COLO668 (cell line): ENCODE results near the gene ETFB.
A peak's percentile ranks its signal among the peaks of the same experiment; 100 is the strongest.

Source experiments
- DNase-seq: peaks from one replicate; lab custom pipeline; 2025; ENCODE audit not compliant: unreplicated experiment; lab: John Stamatoyannopoulos, UW

The ETFB gene

DNA sequence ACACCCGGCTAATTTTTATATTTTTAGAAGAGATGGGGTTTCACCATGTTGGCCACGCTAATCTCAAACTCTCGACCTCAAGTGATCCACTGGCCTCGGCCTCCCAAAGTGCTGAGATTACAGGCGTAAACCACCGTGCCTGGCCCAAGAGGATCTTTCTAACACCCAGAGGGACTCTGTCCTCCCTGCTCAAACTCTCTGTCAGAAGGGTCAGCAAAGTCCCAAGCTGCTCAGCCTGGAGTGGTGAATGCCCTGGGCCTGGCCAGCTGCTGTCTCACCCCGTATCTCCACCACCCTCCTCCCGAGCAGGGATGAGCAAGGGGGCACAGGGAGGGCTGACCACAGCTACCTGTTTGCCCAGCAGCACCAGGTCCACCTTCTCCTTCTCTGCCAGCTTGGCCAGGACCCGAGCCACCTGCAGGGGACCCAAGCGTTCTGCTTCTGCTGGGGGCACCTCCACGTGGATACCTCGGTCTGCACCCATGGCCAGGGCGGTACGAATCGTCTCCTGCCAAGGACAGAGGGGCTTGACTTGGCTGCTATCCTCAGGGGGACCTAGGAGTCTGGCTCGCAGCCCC, 13.3 kb downstream of the ETFB start:
- DNase-seq = no peak

DNA sequence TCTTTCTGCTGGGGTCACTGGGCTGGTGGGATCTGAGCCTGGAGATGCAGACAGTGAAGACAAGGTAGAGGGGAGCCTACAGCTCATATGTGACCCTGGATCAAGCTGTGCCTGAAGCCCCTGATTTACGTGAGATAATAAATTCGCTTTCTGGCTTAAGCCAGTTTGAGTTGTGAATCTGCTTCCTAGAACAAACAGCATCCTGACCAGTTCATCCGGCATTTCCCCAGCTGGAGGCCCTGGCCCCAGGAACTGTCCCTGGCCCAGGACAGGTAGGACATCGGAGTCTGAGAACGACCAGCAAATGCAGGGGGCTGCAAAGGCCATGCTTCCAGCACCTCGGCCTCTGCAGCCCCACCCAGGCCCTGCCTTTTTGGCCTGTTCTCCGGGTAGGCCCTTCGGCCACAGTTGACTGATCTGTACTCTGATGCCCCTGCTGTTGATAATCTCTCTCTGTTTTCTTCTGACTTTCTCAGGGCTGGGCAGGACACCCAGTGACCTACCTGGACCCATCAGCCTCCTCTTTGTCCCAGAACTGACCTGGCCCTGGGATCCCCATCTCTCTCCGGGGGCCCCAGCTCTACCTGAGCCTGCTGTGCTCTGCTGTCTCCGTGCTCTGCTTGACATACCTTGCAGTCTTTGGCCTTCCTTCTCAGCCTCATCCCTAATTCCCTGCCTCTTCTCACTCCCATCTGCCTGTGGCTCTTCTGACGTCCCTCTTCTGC, 14.8 kb downstream of the ETFB start:
- DNase-seq = no peak

DNA sequence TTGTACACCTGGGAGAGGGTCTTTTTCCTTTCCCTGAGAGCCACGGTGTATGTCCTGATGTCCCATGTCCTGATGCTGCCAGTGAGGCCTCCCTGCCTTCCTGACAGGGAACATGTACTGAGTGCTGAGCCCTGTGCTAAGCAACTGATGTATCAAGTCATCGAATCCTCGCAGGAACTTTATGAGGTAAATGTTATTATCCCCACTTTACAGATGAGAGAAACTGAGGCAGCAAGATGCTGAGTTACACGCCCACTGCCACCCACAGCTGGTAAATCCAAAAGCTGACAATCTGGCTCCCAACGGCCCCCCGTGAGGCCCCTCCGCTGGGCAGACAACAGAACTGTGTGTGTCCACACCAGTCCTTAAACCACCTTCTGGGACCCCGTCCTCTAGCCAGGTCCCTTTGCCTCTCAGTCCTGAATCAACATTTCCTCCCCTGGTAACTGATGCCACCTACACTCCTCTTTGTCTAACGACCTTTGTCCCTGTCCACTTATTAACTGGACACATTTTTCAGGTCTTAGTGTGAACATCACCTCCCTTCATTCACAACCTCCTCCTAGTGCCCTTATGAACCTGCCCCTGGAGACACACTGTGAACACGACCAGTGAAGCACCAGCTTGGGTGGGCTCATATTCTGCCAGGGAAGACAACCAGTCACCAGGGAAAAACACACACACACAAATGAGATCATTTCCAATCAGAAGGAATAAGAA, 18.8 kb downstream of the ETFB start:
- no peak for DNase-seq

DNA sequence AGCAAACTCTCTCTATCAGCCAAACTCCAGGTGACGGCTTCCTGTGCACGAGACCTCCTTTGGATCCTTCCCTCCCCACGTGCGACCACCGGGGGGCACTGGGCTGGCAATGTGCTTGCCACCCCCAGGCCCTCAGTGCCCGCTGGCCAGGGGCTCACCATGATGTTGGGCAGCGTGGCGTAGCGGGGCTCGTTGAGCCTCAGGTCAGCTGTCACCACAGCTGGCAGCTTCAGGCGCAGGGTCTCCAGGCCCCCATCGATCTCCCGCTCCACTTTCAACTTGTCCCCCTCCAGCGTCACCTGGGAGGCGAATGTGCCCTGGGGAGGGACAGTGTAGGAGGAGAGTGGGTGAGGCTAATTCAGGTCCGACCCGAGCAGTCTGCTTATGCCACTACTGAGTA, 19.4 kb downstream of the ETFB start:
- no peak for DNase-seq

DNA sequence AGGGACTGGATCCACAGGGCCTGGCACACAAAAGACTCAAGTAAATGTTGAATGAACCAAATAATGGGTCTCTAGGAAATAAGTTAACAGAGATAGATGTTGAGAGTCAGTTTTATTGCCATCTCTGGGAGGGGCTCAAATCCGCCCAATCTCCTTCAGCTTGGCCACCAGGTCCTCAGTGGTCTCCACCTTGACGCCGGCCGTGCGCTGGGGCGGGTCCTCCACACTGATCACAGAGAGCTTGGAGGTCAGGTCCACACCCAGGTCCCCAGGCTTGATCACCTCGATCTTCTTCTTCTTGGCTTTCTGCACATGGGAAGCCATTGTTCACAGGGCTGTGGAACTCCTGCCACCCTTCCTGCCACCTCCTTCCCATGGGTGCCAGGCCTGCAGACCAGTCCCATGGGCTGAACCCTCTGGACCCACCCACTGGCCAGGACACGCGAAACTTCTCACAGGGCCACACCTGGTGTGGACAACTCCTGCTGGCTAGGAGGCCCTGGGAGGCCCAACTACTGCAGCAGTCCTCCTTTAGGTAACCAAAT, 21.0 kb downstream of the ETFB start:
- no peak for DNase-seq

DNA sequence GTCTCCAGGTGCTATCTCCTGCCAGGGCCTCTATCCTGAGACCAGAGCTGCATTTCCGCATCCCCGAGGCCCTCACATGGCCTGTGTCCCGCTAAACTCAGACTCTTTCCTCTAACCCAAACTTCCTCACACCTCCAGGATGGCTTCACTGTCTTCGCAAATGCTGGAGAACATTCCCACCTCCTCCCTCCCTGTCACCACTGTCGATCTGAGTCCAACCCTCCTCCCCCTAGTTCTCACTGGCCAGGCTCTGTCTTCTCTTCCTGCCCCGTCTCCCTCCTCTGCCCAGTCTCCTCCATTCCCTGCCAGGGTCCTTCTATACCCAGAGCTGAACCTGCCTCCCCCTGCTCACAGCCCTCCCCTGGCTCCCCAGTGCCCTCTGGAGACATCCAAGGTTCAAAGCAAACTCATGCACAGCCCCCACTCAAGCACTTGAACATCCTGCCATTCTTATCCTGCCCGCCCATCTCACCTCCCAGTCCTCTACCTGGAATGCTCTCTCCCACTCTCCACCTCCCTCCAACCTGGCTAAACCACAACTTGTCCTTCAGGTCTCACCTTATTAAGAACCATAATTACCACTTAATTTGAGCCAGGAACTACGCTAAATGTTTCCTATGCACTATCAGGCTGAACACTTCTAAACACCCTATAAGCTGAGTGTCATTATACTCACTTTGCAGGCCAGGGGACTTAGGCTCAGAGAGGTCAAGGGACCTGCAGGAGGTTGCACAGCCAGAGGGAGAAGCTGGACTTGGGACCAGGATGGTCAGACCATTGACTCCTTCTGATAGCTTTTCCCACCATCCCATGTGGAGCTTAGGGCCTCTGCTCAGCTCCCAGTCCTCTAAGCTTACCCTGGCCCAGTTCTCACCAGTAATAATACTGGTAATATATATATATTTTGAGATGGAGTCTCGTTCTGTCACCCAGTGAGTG, 23.3 kb downstream of the ETFB start:
- DNase-seq = no peak

DNA sequence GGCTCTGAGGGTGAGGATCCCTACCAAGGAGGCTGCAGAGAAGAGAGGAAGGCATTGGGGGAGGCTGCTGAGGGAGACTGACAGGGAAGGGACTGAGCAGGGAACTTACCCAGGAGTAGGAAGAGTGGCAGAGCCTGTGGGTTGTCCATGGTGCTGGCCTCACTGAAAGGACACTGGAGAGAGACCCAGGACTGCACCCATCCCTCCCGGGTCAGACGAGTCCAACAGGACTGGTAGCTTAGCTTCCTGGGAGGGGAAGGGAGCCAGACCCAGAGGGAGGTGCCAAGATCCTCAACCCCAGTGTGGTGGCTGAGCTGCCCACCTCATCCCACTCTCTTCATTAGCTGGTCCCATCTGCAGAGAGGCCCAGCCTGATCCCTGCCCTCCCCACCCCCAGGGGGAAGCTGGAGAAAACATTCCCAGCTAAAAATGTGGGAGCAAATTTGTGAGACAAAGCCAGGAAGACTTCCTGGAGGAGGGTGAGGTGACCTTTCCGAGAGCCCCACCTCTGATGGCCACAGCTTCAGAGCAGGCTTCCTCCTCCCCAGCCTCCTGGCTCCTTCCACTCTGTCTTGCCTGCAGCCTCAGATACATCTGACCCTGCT, 24.1 kb downstream of the ETFB start, which contains the start of gene VSIG10L:
VSIG10L (minus strand) TSS at position 164 of the 605 bp plus-strand sequence; CDS start at position 149, 15 bp downstream.
- DNase-seq = no peak

DNA sequence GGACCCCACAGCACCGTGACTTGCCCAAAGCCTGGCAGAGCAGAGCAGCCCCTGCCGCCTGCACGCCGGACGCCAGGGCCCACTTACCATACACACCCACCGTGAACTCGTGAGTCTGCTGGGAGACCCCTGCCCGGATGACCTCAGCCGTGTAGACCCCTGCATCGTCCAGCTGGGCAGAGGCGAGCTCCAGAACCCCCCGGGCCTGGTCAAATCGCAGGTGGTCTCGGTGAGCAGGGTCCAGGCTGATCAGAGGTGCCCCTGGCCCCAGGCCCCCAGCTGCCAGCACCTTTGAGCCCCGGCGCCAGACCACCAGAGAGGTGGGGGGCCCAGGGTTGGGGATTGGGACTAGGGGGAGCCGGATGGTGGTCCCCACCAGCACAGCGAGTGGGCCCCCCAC, 25.1 kb downstream of the ETFB start:
- DNase-seq = no peak

DNA sequence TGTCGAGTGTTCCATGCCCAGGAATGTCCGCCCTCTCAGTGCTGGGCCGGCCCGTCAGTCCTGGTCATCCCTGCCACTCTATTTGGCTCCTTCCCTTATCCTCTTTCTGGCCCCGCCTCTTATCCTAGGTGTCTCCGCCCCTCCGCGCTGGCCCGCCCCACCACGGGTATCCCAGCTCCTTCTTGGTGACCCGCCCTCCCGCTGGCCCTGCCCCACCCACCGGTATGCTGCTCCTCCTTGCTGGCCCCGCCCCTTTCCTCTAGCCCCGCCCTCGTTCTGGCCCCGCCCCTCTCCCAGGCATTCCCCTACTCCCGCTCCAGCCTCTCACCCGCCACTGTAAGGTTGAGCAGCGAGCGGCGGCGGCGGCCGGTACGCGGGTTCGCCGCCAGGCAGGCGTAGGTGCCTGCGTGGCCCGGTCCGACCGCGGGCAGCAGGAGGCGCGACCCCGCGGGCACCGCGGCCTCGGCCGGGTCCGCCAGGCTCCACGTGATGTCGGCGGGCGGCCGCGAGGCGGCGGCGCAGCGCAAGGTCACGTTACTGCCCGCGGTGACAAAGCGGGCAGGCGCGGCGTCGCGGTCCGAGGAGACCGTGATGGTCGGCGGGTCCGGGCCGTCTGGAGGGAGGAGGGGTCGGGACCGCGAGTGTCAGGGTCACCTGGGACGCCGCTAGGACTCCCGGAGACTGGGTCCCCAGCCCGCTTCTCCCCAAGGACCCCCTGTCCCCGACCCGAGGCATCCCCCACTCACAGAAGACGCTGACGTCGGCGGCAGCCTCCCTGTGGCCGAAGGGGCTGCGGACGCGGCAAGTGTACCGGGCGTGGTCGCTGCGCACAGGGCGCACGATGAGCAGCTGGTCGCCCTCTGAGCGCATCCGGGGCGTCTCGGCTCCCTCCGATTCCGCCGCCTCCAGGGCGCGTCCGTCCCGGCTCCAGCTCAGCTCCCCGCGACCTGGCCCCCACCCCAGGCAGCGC, 26.2 kb downstream of the ETFB start:
- DNase-seq = peak; percentile 58

DNA sequence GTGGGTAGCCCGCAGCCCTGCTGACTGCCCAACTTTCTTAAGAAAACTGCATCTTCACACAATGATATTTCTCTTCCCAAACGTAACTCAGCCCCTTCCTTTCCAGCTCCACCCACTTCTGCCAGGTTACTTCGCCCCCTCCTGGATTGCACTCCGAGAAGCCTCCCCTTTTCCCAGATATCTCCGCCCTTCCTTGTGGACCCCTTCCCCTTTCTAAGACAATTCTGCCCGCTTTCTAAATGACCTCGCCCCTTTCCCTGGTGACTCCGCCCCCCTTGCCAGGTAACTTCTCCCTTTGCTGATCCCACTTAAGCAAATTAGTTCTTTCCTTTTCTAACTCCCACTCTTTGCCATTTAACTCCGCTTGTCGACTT, 26.9 kb downstream of the ETFB start:
- no peak for DNase-seq

DNA sequence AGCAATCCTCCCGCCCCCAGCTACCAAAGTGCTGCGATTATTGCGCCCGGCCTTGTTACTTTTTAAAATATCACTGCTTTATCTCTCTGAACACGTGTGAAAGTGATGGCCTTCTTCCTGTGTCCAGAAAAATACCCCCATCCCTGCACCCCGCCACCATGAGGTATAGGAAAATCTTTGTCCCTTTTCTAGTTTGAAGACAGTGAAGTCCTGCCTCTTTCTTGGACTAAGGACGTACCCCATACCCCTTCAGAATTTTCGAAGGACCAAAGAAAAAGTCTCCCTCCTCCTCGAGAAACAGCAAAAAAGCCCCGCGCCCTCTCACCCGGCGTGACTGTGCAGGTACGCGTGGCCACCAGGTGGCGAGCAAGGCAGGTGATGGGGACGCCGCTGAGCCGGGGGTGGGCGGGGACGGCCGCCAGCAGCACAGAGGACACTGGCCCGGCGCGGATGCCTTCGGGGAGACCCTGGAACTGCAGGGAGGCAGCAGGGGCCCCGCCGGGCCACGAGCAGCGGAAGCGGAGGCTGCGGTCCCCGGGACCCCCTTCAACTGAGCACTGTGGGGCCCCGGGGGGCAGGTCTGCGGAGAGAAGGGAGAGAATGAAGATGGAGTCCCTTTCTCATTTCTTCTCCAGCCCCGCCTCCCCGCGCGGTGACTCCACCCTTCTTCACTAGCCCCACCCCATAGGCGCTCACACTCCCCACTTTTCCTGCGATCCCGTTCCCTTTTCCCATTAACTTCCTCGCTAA, 27.4 kb downstream of the ETFB start:
- DNase-seq = peak; percentile 78

DNA sequence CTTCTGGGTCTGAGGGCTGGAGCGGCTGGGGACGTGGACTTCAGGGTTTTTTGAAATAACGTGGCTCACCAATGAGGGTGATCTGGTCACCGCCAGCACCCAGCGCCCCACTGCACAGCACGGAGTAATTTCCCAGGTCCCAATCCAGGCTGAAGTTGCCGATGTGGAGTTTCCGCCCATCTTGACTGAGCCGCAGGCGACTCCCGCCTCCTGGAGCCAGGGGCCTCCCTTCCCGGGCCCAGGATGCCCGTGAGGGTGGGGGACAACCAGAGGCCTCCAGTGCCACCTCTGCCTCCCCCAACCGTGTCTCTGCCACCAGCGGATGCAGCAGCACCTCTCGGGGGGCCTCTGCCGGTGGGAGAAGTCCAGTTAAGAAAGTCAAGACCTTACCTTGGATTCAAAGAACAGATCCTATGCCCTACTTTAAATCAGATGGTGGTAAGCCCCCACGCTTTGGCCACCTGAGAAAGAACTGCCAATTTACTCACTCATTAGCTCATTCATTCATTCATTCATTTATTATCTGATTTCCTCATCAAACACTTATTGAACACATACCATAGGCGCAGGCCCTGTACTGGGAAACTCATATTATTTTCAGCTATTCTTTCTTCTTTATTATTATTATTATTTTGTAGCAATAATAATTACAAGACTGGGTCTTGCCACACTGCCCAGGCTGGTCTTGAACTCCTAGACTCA, 28.2 kb downstream of the ETFB start:
- no peak for DNase-seq

DNA sequence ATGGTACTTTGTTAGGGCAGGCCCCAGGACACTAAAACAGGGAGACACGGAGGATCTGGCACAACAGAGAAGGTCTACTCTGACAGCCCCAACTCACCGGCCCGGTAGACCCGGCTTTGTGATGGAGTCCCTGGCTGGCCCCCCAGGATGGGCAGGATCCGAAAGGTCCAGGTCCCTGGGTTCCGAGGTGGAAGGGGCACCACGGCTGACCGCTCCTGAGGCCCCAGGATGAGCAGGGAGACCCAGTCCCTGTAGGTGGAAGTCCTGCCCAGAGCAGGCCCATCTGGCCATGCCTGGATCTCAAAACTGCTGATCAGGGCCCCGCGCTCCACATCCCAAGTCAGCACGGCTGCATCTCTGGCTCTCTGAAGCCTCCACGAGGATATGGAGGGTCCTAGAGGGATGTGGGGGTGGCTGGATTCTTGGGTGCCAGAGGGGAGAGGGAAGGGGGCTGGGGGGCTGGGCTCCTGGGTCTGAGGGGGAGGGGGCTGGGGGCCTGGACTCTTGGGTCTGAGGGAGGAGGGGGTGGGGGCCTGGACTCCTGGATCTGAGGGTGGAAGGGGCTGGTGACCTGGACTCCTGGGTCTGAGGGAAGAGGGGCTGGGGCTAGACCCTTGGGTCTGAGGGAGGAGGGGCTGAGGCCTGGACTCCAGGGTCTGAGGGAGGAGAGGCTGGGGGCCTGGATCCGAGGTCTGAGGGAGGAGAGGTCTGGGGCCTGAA, 28.9 kb downstream of the ETFB start:
- DNase-seq = no peak

DNA sequence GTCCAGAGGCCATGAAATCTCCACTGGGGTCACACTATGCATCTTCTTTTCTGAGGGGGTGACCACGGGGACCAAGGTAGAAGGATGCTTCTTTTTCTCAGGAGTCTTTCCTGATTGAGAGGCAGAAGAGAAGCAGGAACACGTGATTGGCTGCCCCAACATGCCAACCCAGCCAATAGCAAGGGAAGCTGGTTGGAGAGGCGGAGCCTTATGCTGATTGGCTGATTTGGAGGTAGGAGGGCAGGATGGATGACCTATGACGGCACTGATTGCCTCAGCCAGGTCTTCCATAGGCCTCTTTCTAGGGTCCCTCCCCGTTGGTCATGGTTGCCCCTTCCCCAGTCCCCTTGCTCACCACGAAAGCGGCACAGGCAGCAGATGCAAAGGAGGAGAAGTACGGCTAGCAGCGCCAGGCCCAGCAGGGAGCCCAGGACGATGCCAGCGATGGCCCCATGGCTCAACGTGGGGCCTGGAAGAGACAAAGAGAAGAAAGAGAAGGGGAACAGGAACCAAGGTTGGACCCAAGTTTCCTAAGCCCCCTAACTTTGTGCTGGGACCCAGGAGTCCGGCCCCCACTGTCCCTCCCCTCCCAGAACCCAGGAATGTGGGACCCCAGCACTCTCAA, 32.2 kb downstream of the ETFB start:
- DNase-seq = no peak

DNA sequence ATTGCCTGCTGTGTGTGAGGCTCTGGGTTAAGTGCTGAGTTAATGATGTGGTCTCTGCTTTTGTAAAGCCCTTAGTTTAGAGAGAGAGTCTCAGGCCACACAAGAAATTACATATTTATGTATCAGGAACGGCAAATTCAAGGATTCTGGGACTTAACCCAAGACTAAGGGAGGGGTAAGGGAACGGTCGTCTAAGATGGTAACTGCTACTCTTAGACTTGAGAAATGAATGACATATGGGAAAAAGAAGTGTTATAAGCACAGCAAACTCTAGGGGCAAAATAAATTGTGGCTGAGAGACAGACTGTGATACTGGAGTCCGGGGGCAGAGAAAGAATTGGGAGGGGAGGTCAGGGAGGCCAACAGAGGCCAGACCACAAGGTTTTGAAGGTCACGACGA, 34.5 kb downstream of the ETFB start:
- no peak for DNase-seq

DNA sequence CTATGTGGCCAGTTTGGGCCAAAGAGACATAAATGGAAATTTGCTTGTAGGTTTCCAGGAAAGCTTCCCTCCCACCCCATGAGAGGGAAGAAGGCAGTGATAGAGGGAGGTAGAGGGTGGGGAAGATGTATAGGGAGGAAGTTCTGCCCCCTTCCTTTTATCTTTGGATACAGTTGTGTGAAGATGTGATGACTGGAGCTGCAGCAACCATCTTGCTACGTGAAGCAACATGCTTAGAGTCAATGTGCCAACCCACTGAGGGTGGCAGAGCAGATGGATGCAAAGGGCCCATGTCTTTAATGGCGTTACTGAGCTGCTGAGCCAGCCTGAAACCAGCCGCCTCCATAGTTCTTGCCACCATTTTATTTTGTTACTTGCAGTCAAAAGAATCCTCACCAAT, 35.0 kb downstream of the ETFB start:
- no peak for DNase-seq

DNA sequence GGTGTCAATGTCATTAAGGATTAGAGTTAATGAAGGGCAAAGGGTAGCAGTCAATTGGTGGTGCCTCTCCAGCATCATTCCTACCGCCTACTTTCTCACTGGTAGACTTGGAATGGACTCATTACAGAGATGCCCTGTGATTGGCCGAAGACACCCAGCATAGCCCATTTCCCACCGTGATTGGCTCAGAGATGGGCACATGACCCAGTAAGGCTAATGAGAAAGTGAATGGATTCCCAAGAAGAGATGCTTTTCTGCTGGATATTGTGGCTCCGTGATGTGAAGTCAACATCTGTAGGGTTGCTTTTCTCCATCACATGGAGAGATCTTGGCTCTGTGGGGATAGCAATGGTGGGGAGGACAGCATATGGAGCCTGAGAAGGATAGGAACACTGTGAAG, 35.8 kb downstream of the ETFB start:
- DNase-seq = no peak
